Measurements from ENCODE around the gene SCN2A. TPM values are rescaled to one million over a fixed set of nuclear protein-coding genes. Genes with fewer than 3 reads are reported as not detected.

SCN2A gene
- total and polyA plus RNA-seq, 2 of the 4 experiments (the other 2 are of a cell fraction): 0.24 to 0.54 TPM

- H3K18ac ChIP-seq (ENCODE audit: low read depth, low read length): no peak overlapping the region
- H3K9me3 ChIP-seq (ENCODE audit: control insufficient read depth, insufficient read depth, low read length): no peaks in the 10 kb centered on the region
- no peak overlapping the region for H3K9ac ChIP-seq (ENCODE audit: low read depth, low read length)
- DNase-seq: peak; percentile 17
- H2BK20ac ChIP-seq (ENCODE audit: low read depth, low read length): no peak overlapping the region
- H3K27me3 ChIP-seq (ENCODE audit: control insufficient read depth, insufficient read depth, low read length): no peaks in the 10 kb centered on the region
- no peak overlapping the region for H2BK120ac ChIP-seq (ENCODE audit: low read depth, low read length)
- ATAC-seq (ENCODE audit: low read depth): no peak
- H3K27ac ChIP-seq (ENCODE audit: insufficient read depth, low read length): no peak overlapping the region
- H4K8ac ChIP-seq (ENCODE audit: low read depth in 2 of 2, low read length in 2 of 2): no peak overlapping the region
- H3K36me3 ChIP-seq (ENCODE audit: control insufficient read depth, insufficient read depth, low read length): no peaks in the 10 kb centered on the region
- H3K4me1 ChIP-seq (ENCODE audit: control insufficient read depth, insufficient read depth, low read length): no peaks in the 10 kb centered on the region
- H3K23ac ChIP-seq (ENCODE audit: low read depth, low read length): no peak overlapping the region
- H3K9me1 ChIP-seq (ENCODE audit: insufficient read depth, low read length): no peaks in the 10 kb centered on the region
- intact Hi-C loops (cut with micrococcal nuclease) (no loop called here), dilution Hi-C loops (cut with HindIII; ENCODE audit: low sequenced_read_pairs, unreplicated experiment) (no loop called here), in situ Hi-C loops (cut with MboI; ENCODE audit: low sequenced_read_pairs) (no loop called here)
- H4K91ac ChIP-seq (ENCODE audit: insufficient read depth, low read depth, low read length): no peak overlapping the region
- no peaks in the 10 kb centered on the region for H3K79me1 ChIP-seq (ENCODE audit: low read depth in 1 of 2, low read length in 2 of 2)
- H3K14ac ChIP-seq (replicated peaks; ENCODE audit: low read depth, low read length): no peak overlapping the region
- H2AFZ ChIP-seq (replicated peaks; ENCODE audit: low read length, poor library complexity): no peak overlapping the region
- H4K20me1 ChIP-seq (ENCODE audit: insufficient read depth, low read length): no peaks in the 10 kb centered on the region
- no peak overlapping the region for H4K5ac ChIP-seq (ENCODE audit: low read depth, low read length)
- no peak overlapping the region for H3K56ac ChIP-seq (ENCODE audit: extremely low read depth, insufficient read depth, low read length)
- H2AK5ac ChIP-seq (ENCODE audit: low read depth, low read length): no peak overlapping the region
- no peak overlapping the region for H3K4me2 ChIP-seq (ENCODE audit: low read depth, low read length)
- no peak overlapping the region for H3K4me3 ChIP-seq (ENCODE audit: insufficient read depth, low read depth, low read length)
- CTCF ChIA-PET: no interaction called here
- no peak overlapping the region for H3K4ac ChIP-seq (ENCODE audit: low read depth, low read length)
- H2BK15ac ChIP-seq (ENCODE audit: low read depth, low read length): no peak overlapping the region
- POLR2A ChIA-PET (ENCODE audit: unreplicated experiment): no interaction called here
- no TSS peak for BruUV-seq (replicated peaks)
- H2BK5ac ChIP-seq (ENCODE audit: low read depth, low read length, poor library complexity, severe bottlenecking): no peak overlapping the region
- H2AK9ac ChIP-seq (replicated peaks; ENCODE audit: low read depth, low read length, poor library complexity): no peak overlapping the region
- TF ChIP-seq SMC3 (IDR thresholded peaks at IDR 0.05; ENCODE audit: low read depth, low read length): no peak
- TF ChIP-seq MAZ (IDR thresholded peaks at IDR 0.05; ENCODE audit: borderline replicate concordance, low read depth, low read length): no peak
- TF ChIP-seq MXI1 (IDR thresholded peaks at IDR 0.05; ENCODE audit: borderline replicate concordance, low read depth, low read length): no peak
- TF ChIP-seq FOS (IDR thresholded peaks at IDR 0.05; ENCODE audit: low read depth, low read length): no peak
- TF ChIP-seq CHD1 (IDR thresholded peaks at IDR 0.05; ENCODE audit: low read depth, low read length): no peak
These were observed 38.1 kb downstream of the SCN2A start for GRCh38 chr2:165277295-165277694.
